SU-DHL-6 (cell line): ENCODE measurements around the gene PEX7.

ENCODE experiments used
- H2AFZ ChIP-seq: fragments of 200-600 bp; sonication (generic); 2 replicates; pipeline ENCODE4 v1.6.1; 2014; ENCODE audit warnings: low read depth, mild to moderate bottlenecking, moderate library complexity, mixed read lengths, antibody characterized with exemption, low read length; ENCODE audit not compliant: severe bottlenecking
- H3F3A ChIP-seq: fragments of 200-600 bp; shearing (Covaris generic); 2 replicates; pipeline ENCODE4 v1.6.0; 2016; ENCODE audit warnings: antibody characterized with exemption, mild to moderate bottlenecking; ENCODE audit not compliant: insufficient read depth
- H3K27ac ChIP-seq: fragments of 200-600 bp; sonication (generic); 2 replicates; pipeline ENCODE4 v1.5.1; 2016; ENCODE audit warnings: low read depth, mild to moderate bottlenecking, low read length, moderate library complexity, mixed read lengths
- H3K27me3 ChIP-seq: fragments of 200-600 bp; sonication (generic), shearing (Covaris generic); 2 replicates; pipeline ENCODE4 v1.6.0; 2014; ENCODE audit warnings: mild to moderate bottlenecking, low read length
- H3K36me3 ChIP-seq: fragments of 200-600 bp; sonication (generic); 2 replicates; pipeline ENCODE4 v1.6.1; 2014; ENCODE audit warnings: mild to moderate bottlenecking, low read length, mixed read lengths
- H3K4me2 ChIP-seq: fragments of 300-600, 200-600 bp; shearing (Covaris generic), sonication (generic); 2 replicates; pipeline ENCODE4 v1.6.0; 2014; ENCODE audit warnings: low read length, low read depth, mild to moderate bottlenecking; ENCODE audit not compliant: poor library complexity, severe bottlenecking
- H3K4me3 ChIP-seq: fragments of 200-600 bp; sonication (generic); 2 replicates; pipeline ENCODE4 v1.5.1; 2014; ENCODE audit warnings: antibody characterized with exemption, low read length, mild to moderate bottlenecking, mixed read lengths; ENCODE audit not compliant: insufficient read depth, poor library complexity, severe bottlenecking
- H3K79me2 ChIP-seq: fragments of 200-600 bp; sonication (generic); 2 replicates; pipeline ENCODE4 v1.6.1; 2014; ENCODE audit warnings: mild to moderate bottlenecking, low read length, moderate library complexity; ENCODE audit not compliant: insufficient read depth
- H3K9ac ChIP-seq: fragments of 200-600 bp; sonication (generic); 2 replicates; pipeline ENCODE4 v1.7.0; 2014; ENCODE audit warnings: mild to moderate bottlenecking, low read length
- H3K9me2 ChIP-seq: fragments of 200-600 bp; sonication (generic); replicated peaks from 2 replicates; pipeline ENCODE4 v1.6.1; 2014; ENCODE audit warnings: low read length; ENCODE audit not compliant: insufficient read depth
- H3K9me3 ChIP-seq: fragments of 200-600 bp; sonication (generic); 2 replicates; pipeline ENCODE4 v1.6.1; 2014; ENCODE audit warnings: low read length, mixed read lengths; ENCODE audit not compliant: insufficient read depth
- H4K20me1 ChIP-seq: fragments of 200-600 bp; sonication (generic); 2 replicates; pipeline ENCODE4 v1.6.1; 2014; ENCODE audit warnings: low read depth, mild to moderate bottlenecking, antibody characterized with exemption, low read length, moderate library complexity, mixed read lengths
- CTCF ChIP-seq: fragments of 200-600 bp; sonication (generic); IDR thresholded peaks from one replicate; pipeline ENCODE4 v1.5.1; 2017; ENCODE audit warnings: antibody characterized with exemption, mild to moderate bottlenecking, low read length, moderate library complexity; ENCODE audit not compliant: insufficient read depth, poor library complexity, severe bottlenecking
- EZH2phosphoT487 ChIP-seq: fragments of 200-600 bp; sonication (generic), shearing (Covaris generic); conservative IDR thresholded peaks from 2 replicates; pipeline ENCODE4 v1.6.1; 2018; ENCODE audit warnings: mild to moderate bottlenecking, antibody characterized with exemption, low read length, moderate library complexity, mixed read lengths

Gene PEX7

DNA sequence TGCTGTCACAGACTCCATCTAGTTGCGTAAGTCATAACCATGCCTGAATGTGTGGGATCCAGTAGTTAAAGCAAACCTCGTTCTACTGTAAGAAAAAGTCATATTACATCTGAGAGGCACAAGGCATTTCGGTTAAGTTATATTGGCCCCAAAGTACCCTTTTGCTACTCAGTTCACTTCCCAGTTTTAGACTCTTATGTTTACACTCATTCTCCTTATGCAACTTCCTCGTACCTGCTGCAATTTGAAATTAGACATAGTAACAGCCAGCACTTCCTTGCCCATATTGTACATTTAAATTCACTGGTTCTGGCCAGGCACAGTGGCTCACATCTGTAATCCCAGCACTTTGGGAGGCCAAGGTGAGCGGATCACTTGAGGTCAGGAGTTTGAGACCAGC is 37.0 kb downstream of the PEX7 start:
- no peaks in the 10 kb centered on the region for H3K79me2 ChIP-seq
- H3K27ac ChIP-seq, result no peak overlapping the region
- H3F3A ChIP-seq, result no peaks in the 10 kb centered on the region
- H4K20me1 ChIP-seq, result no peaks in the 10 kb centered on the region
- H3K4me3 ChIP-seq, result no peak overlapping the region
- no peaks in the 10 kb centered on the region for H3K9me2 ChIP-seq
- H3K27me3 ChIP-seq, result no peaks in the 10 kb centered on the region
- no peak overlapping the region for H3K9ac ChIP-seq
- no peaks in the 10 kb centered on the region for H3K36me3 ChIP-seq
- no peak overlapping the region for H3K4me2 ChIP-seq
- H3K9me3 ChIP-seq, result no peaks in the 10 kb centered on the region
- H2AFZ ChIP-seq, result no peak overlapping the region
- TF ChIP-seq CTCF (no peak), EZH2phosphoT487 (no peak)

DNA sequence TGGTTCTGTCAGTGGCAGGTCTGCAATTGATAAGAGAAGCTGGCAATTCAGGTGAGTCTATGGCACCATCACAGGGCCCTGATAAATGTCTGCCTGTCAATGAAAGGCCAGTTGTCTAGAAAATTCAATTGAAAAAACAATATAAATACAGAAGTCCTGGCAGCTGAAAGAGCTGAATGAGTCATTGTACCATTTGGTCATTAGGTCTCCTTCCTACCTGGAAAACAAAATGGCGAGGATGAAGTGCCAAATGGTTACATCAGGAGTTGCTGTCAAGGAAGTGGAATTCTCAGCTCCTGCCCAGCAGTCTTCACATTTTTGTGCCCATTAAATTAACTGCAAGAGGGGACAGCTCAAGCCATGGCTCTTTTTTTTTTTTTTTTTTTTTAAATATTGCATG is 37.7 kb downstream of the PEX7 start:
- Histone ChIP-seq H3K9me3 (no peaks in the 10 kb centered on the region), H3K4me3 (no peak overlapping the region), H3K9me2 (no peaks in the 10 kb centered on the region), H3K9ac (no peak overlapping the region), H2AFZ (no peak overlapping the region), H3K27me3 (no peaks in the 10 kb centered on the region), H3K4me2 (no peak overlapping the region), H3K79me2 (no peaks in the 10 kb centered on the region), H4K20me1 (no peaks in the 10 kb centered on the region), H3F3A (no peaks in the 10 kb centered on the region), H3K36me3 (no peaks in the 10 kb centered on the region), H3K27ac (no peak overlapping the region)
- TF ChIP-seq EZH2phosphoT487 (no peak), CTCF (no peak)

- H4K20me1 ChIP-seq, result no peaks in the 10 kb centered on the region
Observed at GRCh38 chr6:136862662-136863061, 40.3 kb downstream of the PEX7 start.

More at GRCh38 chr6:136862662-136863061, 40.3 kb downstream of the PEX7 start:
- Histone ChIP-seq H2AFZ (no peak overlapping the region), H3K36me3 (no peaks in the 10 kb centered on the region), H3K4me3 (no peak overlapping the region), H3K9me2 (no peaks in the 10 kb centered on the region), H3F3A (no peaks in the 10 kb centered on the region), H3K27me3 (no peaks in the 10 kb centered on the region), H3K27ac (no peak overlapping the region), H3K4me2 (no peak overlapping the region), H3K9me3 (no peaks in the 10 kb centered on the region), H3K9ac (no peak overlapping the region), H3K79me2 (no peaks in the 10 kb centered on the region)
- no peak for TF ChIP-seq CTCF
